ENCODE measurements around the gene MPDZ. TPM values are rescaled to one million over a fixed set of nuclear protein-coding genes. Genes with fewer than 3 reads are reported as not detected.

Gene MPDZ
- polyA plus RNA-seq, 2 of the 4 experiments (the other 2 are of a cell fraction), result 19.5 to 36.4 TPM

DNA sequence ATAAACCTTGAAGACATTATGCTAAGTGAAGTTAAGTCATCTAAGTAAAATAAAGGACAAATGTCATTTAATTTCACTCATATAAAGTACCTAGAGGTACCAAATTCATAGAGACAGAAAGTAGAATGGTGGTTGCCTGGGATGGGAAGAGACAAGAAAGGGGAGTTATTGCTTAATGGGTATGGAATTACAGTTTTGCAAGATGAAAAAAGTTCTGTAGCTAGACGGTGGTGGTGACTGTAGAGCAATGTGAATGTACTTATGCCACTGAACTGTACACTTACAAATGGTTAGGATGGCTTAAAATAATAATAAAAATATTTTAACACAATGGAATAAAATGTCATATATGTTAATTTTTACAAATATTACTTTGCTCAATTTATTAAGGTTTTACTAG is 128.0 kb downstream of the MPDZ start:
- Histone ChIP-seq H3K27ac (no peak overlapping the region), H3K4me3 (no peak overlapping the region), H3K4me1 (peaks cover 7% of the 10 kb centered on the region; the same call in 1 of the 3 replicates), H3K4me2 (no peak overlapping the region), H3K9me3 (no peaks in the 10 kb centered on the region)
- ChIA-PET CTCF (no interaction called here), POLR2A (no interaction called here)
- TF ChIP-seq, protein P1, sequence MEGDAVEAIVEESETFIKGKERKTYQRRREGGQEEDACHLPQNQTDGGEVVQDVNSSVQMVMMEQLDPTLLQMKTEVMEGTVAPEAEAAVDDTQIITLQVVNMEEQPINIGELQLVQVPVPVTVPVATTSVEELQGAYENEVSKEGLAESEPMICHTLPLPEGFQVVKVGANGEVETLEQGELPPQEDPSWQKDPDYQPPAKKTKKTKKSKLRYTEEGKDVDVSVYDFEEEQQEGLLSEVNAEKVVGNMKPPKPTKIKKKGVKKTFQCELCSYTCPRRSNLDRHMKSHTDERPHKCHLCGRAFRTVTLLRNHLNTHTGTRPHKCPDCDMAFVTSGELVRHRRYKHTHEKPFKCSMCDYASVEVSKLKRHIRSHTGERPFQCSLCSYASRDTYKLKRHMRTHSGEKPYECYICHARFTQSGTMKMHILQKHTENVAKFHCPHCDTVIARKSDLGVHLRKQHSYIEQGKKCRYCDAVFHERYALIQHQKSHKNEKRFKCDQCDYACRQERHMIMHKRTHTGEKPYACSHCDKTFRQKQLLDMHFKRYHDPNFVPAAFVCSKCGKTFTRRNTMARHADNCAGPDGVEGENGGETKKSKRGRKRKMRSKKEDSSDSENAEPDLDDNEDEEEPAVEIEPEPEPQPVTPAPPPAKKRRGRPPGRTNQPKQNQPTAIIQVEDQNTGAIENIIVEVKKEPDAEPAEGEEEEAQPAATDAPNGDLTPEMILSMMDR (IDR thresholded peaks at IDR 0.05), result no peak
- TF ChIP-seq HOXB5 (CRISPR knock-in tag; IDR thresholded peaks at IDR 0.05), result no peak
- TF ChIP-seq MYC (IDR thresholded peaks at IDR 0.05; ENCODE audit: borderline replicate concordance, low read length), result no peak
- TF ChIP-seq EHF (CRISPR knock-in tag; IDR thresholded peaks at IDR 0.05), result no peak
- TF ChIP-seq, protein P2, sequence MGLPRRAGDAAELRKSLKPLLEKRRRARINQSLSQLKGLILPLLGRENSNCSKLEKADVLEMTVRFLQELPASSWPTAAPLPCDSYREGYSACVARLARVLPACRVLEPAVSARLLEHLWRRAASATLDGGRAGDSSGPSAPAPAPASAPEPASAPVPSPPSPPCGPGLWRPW (IDR thresholded peaks at IDR 0.05), result no peak
- no peak for TF ChIP-seq RNF2 (IDR thresholded peaks at IDR 0.05; ENCODE audit: borderline replicate concordance, low read depth)
- TF ChIP-seq HOXA7 (CRISPR knock-in tag; IDR thresholded peaks at IDR 0.05), result no peak
- FAIRE-seq (no peak), ATAC-seq (no peak), DNase-seq (ENCODE audit: low read depth in 1 of 2, low spot score in 1 of 2) (no peak)
- WGBS (ENCODE audit: missing lambda C conversion rate), result 77% methylated on average over 1 of the region's 1 CpG

DNA sequence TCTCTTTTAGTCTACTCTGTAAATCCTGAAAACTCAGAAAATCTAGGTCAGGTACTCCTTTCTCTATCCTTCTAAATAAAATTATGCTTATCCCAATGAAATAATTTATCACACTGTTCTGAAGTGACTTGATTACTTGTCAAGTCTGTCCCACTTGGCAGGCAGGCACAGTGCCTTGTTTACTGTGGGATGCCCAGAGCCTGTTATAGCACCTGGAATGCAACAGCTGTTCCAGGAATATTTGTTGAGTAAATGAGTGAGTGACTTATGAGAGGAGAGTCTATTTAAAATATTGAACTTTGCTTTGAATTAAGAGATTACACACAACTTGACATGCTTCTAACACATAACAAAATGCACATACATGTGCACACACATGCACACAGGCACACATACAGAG is 130.0 kb downstream of the MPDZ start:
- FAIRE-seq, result no peak
- no peak overlapping the region for H3K27ac ChIP-seq
- H3K9me3 ChIP-seq, result no peaks in the 10 kb centered on the region
- DNase-seq (ENCODE audit: low read depth in 1 of 2, low spot score in 1 of 2), result no peak
- H3K4me1 ChIP-seq, result peaks cover 7% of the 10 kb centered on the region; the same call in 1 of the 3 replicates
- no peak overlapping the region for H3K4me2 ChIP-seq
- no peak overlapping the region for H3K4me3 ChIP-seq
- no peak for ATAC-seq
- ChIA-PET CTCF (no interaction called here), POLR2A (no interaction called here)
- TF ChIP-seq CBX8 (IDR thresholded peaks at IDR 0.05), result no peak
- no peak for TF ChIP-seq HOXA7 (CRISPR knock-in tag; IDR thresholded peaks at IDR 0.05)
- no peak for TF ChIP-seq RCOR1 (IDR thresholded peaks at IDR 0.05; ENCODE audit: low read depth, low read length)
- TF ChIP-seq, protein P3, sequence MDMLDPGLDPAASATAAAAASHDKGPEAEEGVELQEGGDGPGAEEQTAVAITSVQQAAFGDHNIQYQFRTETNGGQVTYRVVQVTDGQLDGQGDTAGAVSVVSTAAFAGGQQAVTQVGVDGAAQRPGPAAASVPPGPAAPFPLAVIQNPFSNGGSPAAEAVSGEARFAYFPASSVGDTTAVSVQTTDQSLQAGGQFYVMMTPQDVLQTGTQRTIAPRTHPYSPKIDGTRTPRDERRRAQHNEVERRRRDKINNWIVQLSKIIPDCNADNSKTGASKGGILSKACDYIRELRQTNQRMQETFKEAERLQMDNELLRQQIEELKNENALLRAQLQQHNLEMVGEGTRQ (IDR thresholded peaks at IDR 0.05), result no peak
- no peak for TF ChIP-seq MYC (IDR thresholded peaks at IDR 0.05; ENCODE audit: borderline replicate concordance, low read length)
- no peak for TF ChIP-seq ZC3H11A (IDR thresholded peaks at IDR 0.05)
- no peak for TF ChIP-seq HOXB5 (CRISPR knock-in tag; IDR thresholded peaks at IDR 0.05)
- no peak for TF ChIP-seq GATA3 (IDR thresholded peaks at IDR 0.05; ENCODE audit: borderline replicate concordance)
- TF ChIP-seq, protein P2 (IDR thresholded peaks at IDR 0.05), result no peak
- no peak for TF ChIP-seq HEYL (CRISPR knock-in tag; IDR thresholded peaks at IDR 0.05)
- no peak for TF ChIP-seq NR3C1 (IDR thresholded peaks at IDR 0.05)

DNA sequence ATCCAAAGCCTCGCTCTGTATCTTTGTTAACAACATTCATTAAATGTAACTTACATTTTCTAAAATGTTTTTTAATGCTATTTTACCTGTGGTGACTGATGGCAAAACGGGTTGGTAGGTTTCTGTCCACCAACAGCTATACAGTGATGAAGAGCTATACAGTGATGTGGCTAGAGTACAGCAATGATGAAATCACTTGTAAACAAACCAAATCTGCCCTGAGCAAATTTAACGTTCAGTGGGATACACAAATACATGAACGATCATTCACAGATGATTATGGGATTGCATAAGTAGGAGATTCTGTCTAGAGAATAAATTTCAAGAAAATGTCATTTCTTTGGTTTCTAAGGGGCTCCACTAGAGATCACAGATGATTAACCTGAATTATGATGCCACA is 132.7 kb downstream of the MPDZ start:
- Histone ChIP-seq H3K4me1 (peaks cover 9% of the 10 kb centered on the region; the same call in 2 of the 3 replicates), H3K4me2 (no peak overlapping the region), H3K9me3 (no peaks in the 10 kb centered on the region), H3K27ac (no peak overlapping the region), H3K4me3 (no peak overlapping the region)
- ChIA-PET POLR2A (no interaction called here), CTCF (no interaction called here)
- TF ChIP-seq, protein P3 (IDR thresholded peaks at IDR 0.05), result no peak
- TF ChIP-seq EHF (CRISPR knock-in tag; IDR thresholded peaks at IDR 0.05), result no peak
- TF ChIP-seq KDM1A (IDR thresholded peaks at IDR 0.05; ENCODE audit: low read depth), result no peak
- no peak for TF ChIP-seq TP53 (CRISPR knock-in tag; IDR thresholded peaks at IDR 0.05)
- DNase-seq (ENCODE audit: low read depth in 1 of 2, low spot score in 1 of 2) (no peak), FAIRE-seq (no peak), ATAC-seq (no peak)
- 59% methylated on average over 4 of the region's 4 CpGs for WGBS (ENCODE audit: missing lambda C conversion rate)

DNA sequence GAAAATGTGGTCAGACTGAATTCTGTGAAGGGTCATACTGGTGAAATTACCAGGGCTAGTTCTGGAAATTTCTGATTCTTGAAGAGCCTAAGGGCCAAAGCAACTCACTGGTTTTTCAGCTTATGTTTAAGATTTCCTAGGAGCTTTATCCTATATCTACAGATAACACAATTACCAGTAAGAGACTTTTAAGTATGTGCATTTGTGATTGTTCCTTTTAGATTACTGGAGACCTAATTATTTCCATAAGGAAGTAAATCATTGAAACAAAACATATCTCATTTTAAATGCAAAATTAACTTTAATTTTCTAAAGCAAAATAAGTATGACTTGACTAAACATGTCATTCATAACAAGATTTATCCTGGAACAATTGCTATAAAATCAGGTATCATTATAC is 134.2 kb downstream of the MPDZ start:
- Histone ChIP-seq H3K9me3 (no peaks in the 10 kb centered on the region), H3K4me2 (no peak overlapping the region), H3K4me3 (no peak overlapping the region), H3K4me1 (peaks cover 24% of the 10 kb centered on the region; the same call in 2 of the 3 replicates), H3K27ac (no peak overlapping the region)
- CTCF ChIA-PET, result no interaction called here
- POLR2A ChIA-PET, result no interaction called here
- ATAC-seq (no peak), DNase-seq (ENCODE audit: low read depth in 1 of 2, low spot score in 1 of 2) (no peak), FAIRE-seq (no peak)
- TF ChIP-seq CHD2 (IDR thresholded peaks at IDR 0.05; ENCODE audit: low read length, partially characterized antibody) (no peak), RFX5 (IDR thresholded peaks at IDR 0.05) (no peak), NFE2L2 (conservative IDR thresholded peaks at IDR 0.05; ENCODE audit: low read length) (no peak), EHMT2 (IDR thresholded peaks at IDR 0.05; ENCODE audit: low read depth) (no peak), SMC3 (IDR thresholded peaks at IDR 0.05) (no peak), ZNF302 (CRISPR knock-in tag; IDR thresholded peaks at IDR 0.05) (no peak), RCOR1 (IDR thresholded peaks at IDR 0.05; ENCODE audit: low read depth, low read length) (no peak), PHF8 (IDR thresholded peaks at IDR 0.05; ENCODE audit: borderline replicate concordance, low read depth) (no peak), HEYL (CRISPR knock-in tag; IDR thresholded peaks at IDR 0.05) (no peak), TFCP2L1 (CRISPR knock-in tag; IDR thresholded peaks at IDR 0.05) (no peak), MAFK (IDR thresholded peaks at IDR 0.05; ENCODE audit: partially characterized antibody) (no peak), ZSCAN20 (CRISPR knock-in tag; IDR thresholded peaks at IDR 0.05) (no peak)
- TF ChIP-seq, protein P4, sequence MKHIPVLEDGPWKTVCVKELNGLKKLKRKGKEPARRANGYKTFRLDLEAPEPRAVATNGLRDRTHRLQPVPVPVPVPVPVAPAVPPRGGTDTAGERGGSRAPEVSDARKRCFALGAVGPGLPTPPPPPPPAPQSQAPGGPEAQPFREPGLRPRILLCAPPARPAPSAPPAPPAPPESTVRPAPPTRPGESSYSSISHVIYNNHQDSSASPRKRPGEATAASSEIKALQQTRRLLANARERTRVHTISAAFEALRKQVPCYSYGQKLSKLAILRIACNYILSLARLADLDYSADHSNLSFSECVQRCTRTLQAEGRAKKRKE (CRISPR knock-in tag; IDR thresholded peaks at IDR 0.05; ENCODE audit: low read depth), result no peak
- TF ChIP-seq, protein P3 (IDR thresholded peaks at IDR 0.05), result no peak

Measured in A549 (cell line).